Ovary (tissue), 9 donors: Measurements from ENCODE around the gene OCA2. TPM values are rescaled to one million over a fixed set of nuclear protein-coding genes. Genes with fewer than 3 reads are reported as not detected.

ENCODE experiments used
- DNase-seq, 5 donors: peaks; one replicate each; pipeline ENCODE4 v3.0.0-alpha.2; 2019 to 2020
- H3K27ac ChIP-seq, 2 donors: fragments of 200-600 bp; one replicate each; pipeline versions ENCODE4 v1.5.1 to v1.8.0; 2019 to 2022
- H3K27me3 ChIP-seq: fragments of 200-600 bp; one replicate; pipeline ENCODE4 v1.8.0; 2022
- H3K36me3 ChIP-seq: fragments of 200-600 bp; sonication (generic); one replicate; pipeline ENCODE4 v1.5.1; 2019
- H3K4me1 ChIP-seq: one replicate; pipeline ENCODE4 v1.8.1; 2013; ENCODE audit warnings: mild to moderate bottlenecking, moderate library complexity; ENCODE audit not compliant: insufficient read depth
- H3K4me3 ChIP-seq: fragments of 200-600 bp; sonication (generic); one replicate; pipeline ENCODE4 v1.5.1; 2017
- H3K9me3 ChIP-seq, 2 donors: fragments of 200-600 bp in 1 of 2; sonication (generic) in 1 of 2; one replicate each; pipeline versions ENCODE4 v1.5.1 to v1.8.1; 2013 to 2019; ENCODE audit warnings: mild to moderate bottlenecking in 1 of 2, moderate library complexity in 1 of 2
- EP300 ChIP-seq: sonication (generic); formaldehyde crosslinking; IDR thresholded peaks from one replicate; pipeline ENCODE4 v1.6.1; 2017; ENCODE audit warnings: antibody characterized with exemption
- POLR2A ChIP-seq: fragments of 450-650 bp; IDR thresholded peaks from one replicate; pipeline ENCODE4 v1.6.1; 2017; ENCODE audit warnings: antibody characterized with exemption, mild to moderate bottlenecking, moderate library complexity
- WGBS, 3 donors: extraction: QIAGEN DNeasy Blood & Tissue Kit in 1 of 3; methylation state at CpG; one replicate each; pipeline versions ENCODE4 v1.1.5 to v1.1.7; 2013 to 2017; 5-methylcytosine and 5-hydroxymethylcytosine counted together
- intact Hi-C, 4 donors: fragments of 100-400 bp; cut with DNase I; formaldehyde crosslinking; loops; one replicate each; pipeline versions ENCODE4 v1.11.0 to v1.15.1; 2022 to 2023
- polyA plus RNA-seq, 2 donors: library from polyadenylated mRNA; stranded (reverse); fragments of 200-250 nt in 1 of 2; fragments of 350-450 nt in 1 of 2; fragmentation: Illumina TruSeq in 1 of 2; extraction: RNeasy Lipid Tissue Mini Kit (QIAGEN cat#74804) in 1 of 2; gene quantifications; one replicate each; pipeline ENCODE4 v1.2.3, GENCODE V29; 2013 to 2014
- total RNA-seq, 7 donors: library from RNA; depleted of rRNA in 2 of 7; stranded (reverse); fragments of >200 nt in 2 of 7; fragmentation: NEBNext Ultra II Directional in 3 of 7; extraction: Animal tissue kit (Norgen Biotek cat#: 25700) in 3 of 7; gene quantifications; one replicate each; pipeline versions ENCODE4 v1.1.0 to v1.2.4, GENCODE V29; 2016 to 2023
- TF ChIP-seq, protein P1 (sequence below), 3 donors: fragments of 450-650 bp in 2 of 3; fragments of 200-600 bp in 1 of 3; IDR thresholded peaks; one replicate each; pipeline versions ENCODE4 v1.5.1 to v1.8.0; 2016 to 2022; ENCODE audit warnings: antibody characterized with exemption in 3 of 3, mild to moderate bottlenecking in 1 of 3
- donor health status: DM: no; HTN: no; CAD: no; lungs with moderate emphysema.
- donor health status: DM: no; HTN: no; CAD: no.
- donor health status: Bipolar disorder and iron deficiency.
- donor health status: DM: yes; HTN: yes; CAD: no.
- donor health status: DM: no; HTN: no; CAD: no.
- donor health status: DM: yes; HTN: yes; CAD: no.

OCA2 gene
- total and polyA plus RNA-seq, 9 donors: 0.31 to 3.5 (median 0.68) TPM; not detected in 1

GRCh38 chr15:28106294-28107110 is 7.4 kb upstream of the OCA2 start:
- WGBS, 3 donors: 2 to 6% (median 3%) methylated on average over 32 to 81 of the region's 81 CpGs
- Histone ChIP-seq H3K36me3 (no peaks in the 10 kb centered on the region), H3K27me3 (no peaks in the 10 kb centered on the region), H3K4me3 (peak overlapping the region; percentile 44), H3K9me3 (no peaks in the 10 kb centered on the region), H3K27ac (no peak overlapping the region), H3K4me1 (peaks cover 6% of the 10 kb centered on the region)
- peak in 2 of 5 donors; percentile 30 to 43 for DNase-seq
- intact Hi-C loops: no loop called here
- TF ChIP-seq, protein P1, sequence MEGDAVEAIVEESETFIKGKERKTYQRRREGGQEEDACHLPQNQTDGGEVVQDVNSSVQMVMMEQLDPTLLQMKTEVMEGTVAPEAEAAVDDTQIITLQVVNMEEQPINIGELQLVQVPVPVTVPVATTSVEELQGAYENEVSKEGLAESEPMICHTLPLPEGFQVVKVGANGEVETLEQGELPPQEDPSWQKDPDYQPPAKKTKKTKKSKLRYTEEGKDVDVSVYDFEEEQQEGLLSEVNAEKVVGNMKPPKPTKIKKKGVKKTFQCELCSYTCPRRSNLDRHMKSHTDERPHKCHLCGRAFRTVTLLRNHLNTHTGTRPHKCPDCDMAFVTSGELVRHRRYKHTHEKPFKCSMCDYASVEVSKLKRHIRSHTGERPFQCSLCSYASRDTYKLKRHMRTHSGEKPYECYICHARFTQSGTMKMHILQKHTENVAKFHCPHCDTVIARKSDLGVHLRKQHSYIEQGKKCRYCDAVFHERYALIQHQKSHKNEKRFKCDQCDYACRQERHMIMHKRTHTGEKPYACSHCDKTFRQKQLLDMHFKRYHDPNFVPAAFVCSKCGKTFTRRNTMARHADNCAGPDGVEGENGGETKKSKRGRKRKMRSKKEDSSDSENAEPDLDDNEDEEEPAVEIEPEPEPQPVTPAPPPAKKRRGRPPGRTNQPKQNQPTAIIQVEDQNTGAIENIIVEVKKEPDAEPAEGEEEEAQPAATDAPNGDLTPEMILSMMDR (IDR thresholded peaks at IDR 0.05): no peak
- TF ChIP-seq EP300: no peak

GRCh38 chr15:28105793-28106192 is 6.7 kb upstream of the OCA2 start:
- TF ChIP-seq EP300 (no peak), POLR2A (no peak)
- TF ChIP-seq, protein P1 (IDR thresholded peaks at IDR 0.05): no peak
- intact Hi-C loops: no loop called here

GRCh38 chr15:28105224-28105791 is 6.2 kb upstream of the OCA2 start:
- Histone ChIP-seq H3K4me1 (peaks cover 6% of the 10 kb centered on the region), H3K36me3 (no peaks in the 10 kb centered on the region), H3K27ac (no peak overlapping the region), H3K9me3 (no peaks in the 10 kb centered on the region), H3K4me3 (no peak overlapping the region), H3K27me3 (no peaks in the 10 kb centered on the region)
- TF ChIP-seq POLR2A (no peak), EP300 (no peak)
- TF ChIP-seq, protein P1 (IDR thresholded peaks at IDR 0.05): no peak
- intact Hi-C loops: no loop called here
- 89 to 92% (median 91%) methylated on average over 9 of the region's 9 CpGs for WGBS, 3 donors
- peak in 2 of 5 donors; percentile 7 to 16 for DNase-seq

More at GRCh38 chr15:28105793-28106192, 6.7 kb upstream of the OCA2 start:
- Histone ChIP-seq H3K27me3 (no peaks in the 10 kb centered on the region), H3K9me3 (no peaks in the 10 kb centered on the region), H3K27ac (no peak overlapping the region), H3K36me3 (no peaks in the 10 kb centered on the region), H3K4me1 (peaks cover 6% of the 10 kb centered on the region), H3K4me3 (no peak overlapping the region)
- DNase-seq: peak in 1 of 5 donors; percentile 8
- 77 to 83% (median 77%) methylated on average over 5 of the region's 5 CpGs for WGBS, 3 donors

- Histone ChIP-seq H3K27ac (no peak overlapping the region), H3K36me3 (no peaks in the 10 kb centered on the region), H3K27me3 (no peaks in the 10 kb centered on the region), H3K4me1 (peaks cover 6% of the 10 kb centered on the region), H3K4me3 (no peak overlapping the region), H3K9me3 (no peaks in the 10 kb centered on the region)
- peak in 1 of 5 donors; percentile 23 for DNase-seq
- intact Hi-C loops: no loop called here
- 92 to 94% (median 92%) methylated on average over 10 of the region's 10 CpGs for WGBS, 3 donors
- TF ChIP-seq EP300: no peak
- no peak for TF ChIP-seq POLR2A
- TF ChIP-seq, protein P1 (IDR thresholded peaks at IDR 0.05): no peak
Observed at GRCh38 chr15:28104326-28104725, 5.2 kb upstream of the OCA2 start.
